Measurements from ENCODE around the gene EIF5A. TPM values are rescaled to one million over a fixed set of nuclear protein-coding genes. Genes with fewer than 3 reads are reported as not detected.

EIF5A gene
- total RNA-seq, 1 donor from 2014 or later, result 295 TPM

- DNase-seq (peak; percentile 70), ATAC-seq (ENCODE audit: poor library complexity) (peak; percentile 23)
- intact Hi-C loops (cut with DNase I), result no loop called here
These were observed 1.4 kb downstream of the EIF5A start for GRCh38 chr17:7308625-7309433.

GRCh38 chr17:7309628-7310027, 2.2 kb downstream of the EIF5A start:
- no peak for ATAC-seq (ENCODE audit: poor library complexity)
- intact Hi-C loops (cut with DNase I), result loop anchor here (5.0 kb wide), 1 partner anchor 248 kb away; the partner anchor contains the start of gene TNFSF13
- DNase-seq, result no peak

- intact Hi-C loops (cut with DNase I), result loop anchor here (5.0 kb wide), 1 partner anchor 246 kb away; the partner anchor contains the start of gene TNFSF13
- ATAC-seq (ENCODE audit: poor library complexity) (no peak), DNase-seq (no peak)
These were observed 3.8 kb downstream of the EIF5A start for GRCh38 chr17:7311110-7311705.

- DNase-seq, result no peak
- ATAC-seq (ENCODE audit: poor library complexity), result no peak
- intact Hi-C loops (cut with DNase I), result loop anchor here (5.0 kb wide), 1 partner anchor 245 kb away; the partner anchor contains the start of gene TNFSF13
These were observed 5.1 kb downstream of the EIF5A start for GRCh38 chr17:7312432-7313087.

GRCh38 chr17:7313088-7313889, 5.9 kb downstream of the EIF5A start:
- intact Hi-C loops (cut with DNase I), result loop anchor here (5.0 kb wide), 1 partner anchor 244 kb away; the partner anchor contains the start of gene TNFSF13
- ATAC-seq (ENCODE audit: poor library complexity), result no peak
- no peak for DNase-seq

GRCh38 chr17:7313890-7314718, 6.7 kb downstream of the EIF5A start:
- intact Hi-C loops (cut with DNase I), result loop anchor here (5.0 kb wide), 1 partner anchor 243 kb away; the partner anchor contains the start of gene TNFSF13
- ATAC-seq (ENCODE audit: poor library complexity), result no peak
- DNase-seq, result no peak

- ATAC-seq (ENCODE audit: poor library complexity), result peak; percentile 92
- intact Hi-C loops (cut with DNase I), result loop anchor here (5.0 kb wide), 1 partner anchor 242 kb away; the partner anchor contains the start of gene TNFSF13
These were observed 7.5 kb downstream of the EIF5A start, which contains the start of gene GPS2 for GRCh38 chr17:7314719-7315569. TSS of gene GPS2 (minus strand) at chr17:7315360. CDS start at chr17:7315052, 308 bp downstream.

GRCh38 chr17:7315570-7316235, 8.3 kb downstream of the EIF5A start:
- intact Hi-C loops (cut with DNase I), result no loop called here
- DNase-seq (no peak), ATAC-seq (ENCODE audit: poor library complexity) (peak; percentile 1)

More at GRCh38 chr17:7314719-7315569, 7.5 kb downstream of the EIF5A start, which contains the start of gene GPS2:
- DNase-seq, result peak; percentile 97

- no peak for ATAC-seq (ENCODE audit: poor library complexity)
- intact Hi-C loops (cut with DNase I), result no loop called here
- no peak for DNase-seq
These were observed 9.9 kb downstream of the EIF5A start for GRCh38 chr17:7317161-7317803.

- DNase-seq (no peak), ATAC-seq (ENCODE audit: poor library complexity) (no peak)
- intact Hi-C loops (cut with DNase I), result no loop called here
These were observed 10.9 kb downstream of the EIF5A start for GRCh38 chr17:7318121-7318860.

- no peak for DNase-seq
- no peak for ATAC-seq (ENCODE audit: poor library complexity)
- intact Hi-C loops (cut with DNase I), result no loop called here
These were observed 14.0 kb downstream of the EIF5A start for GRCh38 chr17:7321466-7321865.

GRCh38 chr17:7322520-7323194, 15.2 kb downstream of the EIF5A start:
- DNase-seq, result no peak

GRCh38 chr17:7323731-7324437, 16.5 kb downstream of the EIF5A start:
- DNase-seq, result peak; percentile 72
- intact Hi-C loops (cut with DNase I), result no loop called here
- ATAC-seq (ENCODE audit: poor library complexity), result no peak

More at GRCh38 chr17:7322520-7323194, 15.2 kb downstream of the EIF5A start:
- intact Hi-C loops (cut with DNase I), result no loop called here
- ATAC-seq (ENCODE audit: poor library complexity), result no peak

GRCh38 chr17:7324438-7324779, 17.0 kb downstream of the EIF5A start:
- intact Hi-C loops (cut with DNase I), result no loop called here
- DNase-seq (no peak), ATAC-seq (ENCODE audit: poor library complexity) (no peak)
